Neuronal stem cell (in vitro differentiated cells): ENCODE measurements around the gene KPNA6.

Experiments used
- DNase-seq: peaks from one replicate; pipeline ENCODE4 v3.0.0-alpha.2; 2013; ENCODE audit warnings: low spot score
- H2AFZ ChIP-seq: one replicate; pipeline ENCODE4 v1.6.1; 2013; ENCODE audit warnings: mild to moderate bottlenecking, low read length, inconsistent platforms
- H2AK5ac ChIP-seq: 2 replicates; pipeline ENCODE4 v1.6.1; 2013; ENCODE audit warnings: low read depth, mild to moderate bottlenecking, inconsistent platforms, low read length, moderate library complexity, mixed read lengths
- H2BK120ac ChIP-seq: 2 replicates; pipeline ENCODE4 v1.6.1; 2013; ENCODE audit warnings: low read depth, mild to moderate bottlenecking, inconsistent platforms, low read length, moderate library complexity, mixed read lengths
- H2BK12ac ChIP-seq: one replicate; pipeline ENCODE4 v1.6.1; 2013; ENCODE audit warnings: low read length, inconsistent platforms
- H2BK15ac ChIP-seq: 2 replicates; pipeline ENCODE4 v1.6.1; 2013; ENCODE audit warnings: mild to moderate bottlenecking, low read length, inconsistent platforms, mixed read lengths
- H2BK5ac ChIP-seq: one replicate; pipeline ENCODE4 v1.6.1; 2013; ENCODE audit warnings: inconsistent platforms, mild to moderate bottlenecking, low read length, moderate library complexity
- H3K14ac ChIP-seq: one replicate; pipeline ENCODE4 v1.6.1; 2013; ENCODE audit warnings: low read length, inconsistent platforms
- H3K18ac ChIP-seq: 2 replicates; pipeline ENCODE4 v1.6.1; 2013; ENCODE audit warnings: low read length, inconsistent platforms
- H3K23ac ChIP-seq: 2 replicates; pipeline ENCODE4 v1.6.1; 2013; ENCODE audit warnings: low read depth, mild to moderate bottlenecking, mixed read lengths, low read length, inconsistent platforms; ENCODE audit not compliant: poor library complexity
- H3K27ac ChIP-seq: replicated peaks from 3 replicates; pipeline ENCODE4 v1.5.1; 2013; ENCODE audit warnings: low read length, inconsistent platforms
- H3K27me3 ChIP-seq, 3 experiments: 2 replicates each; pipeline ENCODE4 v1.6.1; 2013; ENCODE audit warnings: low read length in 3 of 3, mild to moderate bottlenecking in 2 of 3, inconsistent platforms in 1 of 3, low read depth in 1 of 3, mixed read lengths in 1 of 3, moderate library complexity in 1 of 3; ENCODE audit not compliant: control insufficient read depth in 3 of 3, insufficient read depth in 3 of 3
- H3K36me3 ChIP-seq, 2 donors: replicated peaks in 1 of 2; 2 replicates each; pipeline ENCODE4 v1.6.1; 2013; ENCODE audit warnings: low read length in 2 of 2; ENCODE audit not compliant: control insufficient read depth in 2 of 2, insufficient read depth in 2 of 2
- H3K4ac ChIP-seq: 2 replicates; pipeline ENCODE4 v1.6.1; 2013; ENCODE audit warnings: inconsistent platforms, mild to moderate bottlenecking, low read length, moderate library complexity
- H3K4me1 ChIP-seq, 2 donors: 1 replicate in 1 of 2; 2 replicates in 1 of 2; pipeline ENCODE4 v1.6.1; 2013; ENCODE audit warnings: low read length in 2 of 2, low read depth in 1 of 2; ENCODE audit not compliant: control insufficient read depth in 2 of 2, insufficient read depth in 1 of 2
- H3K4me2 ChIP-seq: one replicate; pipeline ENCODE4 v1.6.1; 2013; ENCODE audit warnings: mild to moderate bottlenecking, low read length, inconsistent platforms; ENCODE audit not compliant: insufficient read depth, poor library complexity, severe bottlenecking
- H3K4me3 ChIP-seq, 2 donors: 2 replicates each; pipeline ENCODE4 v1.5.1; 2013; ENCODE audit warnings: low read length in 2 of 2, mild to moderate bottlenecking in 2 of 2, inconsistent platforms in 1 of 2, moderate library complexity in 1 of 2
- H3K79me1 ChIP-seq: one replicate; pipeline ENCODE4 v1.6.1; 2013; ENCODE audit warnings: low read depth, mild to moderate bottlenecking, inconsistent platforms, low read length, moderate library complexity
- H3K9ac ChIP-seq: one replicate; pipeline ENCODE4 v1.6.1; 2013; ENCODE audit warnings: mild to moderate bottlenecking, low read depth, low read length, inconsistent platforms; ENCODE audit not compliant: poor library complexity
- H3K9me3 ChIP-seq, 2 donors: replicated peaks in 1 of 2; 2 replicates each; pipeline versions ENCODE3 to v1.6.1; 2013; ENCODE audit warnings: low read length in 2 of 2, mild to moderate bottlenecking in 2 of 2, inconsistent platforms in 1 of 2, low read depth in 1 of 2, mixed read lengths in 1 of 2, moderate library complexity in 1 of 2; ENCODE audit not compliant: control insufficient read depth in 2 of 2, insufficient read depth in 1 of 2
- H4K8ac ChIP-seq: one replicate; pipeline ENCODE4 v1.6.1; 2013; ENCODE audit warnings: low read depth, mild to moderate bottlenecking, inconsistent platforms, low read length, moderate library complexity
- H4K91ac ChIP-seq: one replicate; pipeline ENCODE4 v1.6.1; 2013; ENCODE audit warnings: low read length, low read depth, mild to moderate bottlenecking, inconsistent platforms; ENCODE audit not compliant: poor library complexity
- WGBS, 2 donors: extraction: QIAGEN DNeasy Blood & Tissue Kit; methylation state at CpG; one replicate each; pipeline ENCODE4 v1.1.7; 2013; ENCODE audit warnings: missing lambda C conversion rate in 2 of 2, mixed read lengths in 1 of 2; ENCODE audit not compliant: insufficient read length in 2 of 2, insufficient replicate concordance in 1 of 2; ENCODE audit errors: extremely low coverage in 2 of 2; 5-methylcytosine and 5-hydroxymethylcytosine counted together

The KPNA6 gene

GRCh38 chr1:32192220-32192948 lies 84.5 kb downstream of the KPNA6 start:
- Histone ChIP-seq H3K4me1 (no peaks in the 10 kb centered on the region), H3K18ac (no peak overlapping the region), H2BK15ac (no peak overlapping the region), H3K4ac (no peak overlapping the region), H3K9ac (no peak overlapping the region), H3K27ac (no peak overlapping the region), H3K4me2 (no peak overlapping the region), H3K27me3 (no peaks in the 10 kb centered on the region), H3K36me3 (peaks cover 82 to 99% of the 10 kb centered on the region in 2 donors), H3K14ac (no peak overlapping the region), H2BK5ac (no peak overlapping the region), H4K91ac (no peak overlapping the region), H3K9me3 (no peaks in the 10 kb centered on the region), H2AFZ (no peak overlapping the region), H3K4me3 (no peak overlapping the region), H3K79me1 (no peaks in the 10 kb centered on the region), H2BK12ac (no peak overlapping the region), H2AK5ac (no peak overlapping the region), H4K8ac (no peak overlapping the region), H2BK120ac (no peak overlapping the region), H3K23ac (no peak overlapping the region)
- no peak for DNase-seq
- no CpG with 5 or more reads among the region's 8 CpGs for WGBS, 2 donors

GRCh38 chr1:32194984-32195383 lies 87.1 kb downstream of the KPNA6 start:
- no peak overlapping the region for H3K14ac ChIP-seq
- H3K9me3 ChIP-seq, result no peaks in the 10 kb centered on the region
- no peak for DNase-seq
- no peak overlapping the region for H4K8ac ChIP-seq
- no peak overlapping the region for H3K4ac ChIP-seq
- no peak overlapping the region for H2AFZ ChIP-seq
- no peak overlapping the region for H2BK5ac ChIP-seq
- H2BK120ac ChIP-seq, result no peak overlapping the region
- H3K4me3 ChIP-seq, result no peak overlapping the region
- no peaks in the 10 kb centered on the region for H3K27me3 ChIP-seq
- no peak overlapping the region for H3K27ac ChIP-seq
- no peaks in the 10 kb centered on the region for H3K79me1 ChIP-seq
- H3K4me1 ChIP-seq, result peaks cover 15 to 16% of the 10 kb centered on the region in 2 donors
- H4K91ac ChIP-seq, result no peak overlapping the region
- H2AK5ac ChIP-seq, result no peak overlapping the region
- H3K23ac ChIP-seq, result no peak overlapping the region
- H3K36me3 ChIP-seq, result peaks cover 66 to 88% of the 10 kb centered on the region in 2 donors
- H3K4me2 ChIP-seq, result no peak overlapping the region
- WGBS, 2 donors, result no CpG with 5 or more reads among the region's 6 CpGs
- H2BK12ac ChIP-seq, result no peak overlapping the region
- no peak overlapping the region for H3K9ac ChIP-seq
- H3K18ac ChIP-seq, result no peak overlapping the region
- no peak overlapping the region for H2BK15ac ChIP-seq

GRCh38 chr1:32195531-32195930 lies 87.7 kb downstream of the KPNA6 start:
- H2BK5ac ChIP-seq, result no peak overlapping the region
- H3K4ac ChIP-seq, result no peak overlapping the region
- no CpG with 5 or more reads among the region's 3 CpGs for WGBS, 2 donors
- no peak overlapping the region for H2BK15ac ChIP-seq
- H3K27ac ChIP-seq, result no peak overlapping the region
- no peak overlapping the region for H3K4me3 ChIP-seq
- H2BK120ac ChIP-seq, result no peak overlapping the region
- no peaks in the 10 kb centered on the region for H3K27me3 ChIP-seq
- H3K4me1 ChIP-seq, result peaks cover 16 to 17% of the 10 kb centered on the region in 2 donors
- no peak overlapping the region for H3K18ac ChIP-seq
- no peak overlapping the region for H3K23ac ChIP-seq
- no peak overlapping the region for H3K9ac ChIP-seq
- H3K4me2 ChIP-seq, result no peak overlapping the region
- H4K8ac ChIP-seq, result no peak overlapping the region
- H3K36me3 ChIP-seq, result peaks cover 61 to 82% of the 10 kb centered on the region in 2 donors
- H3K14ac ChIP-seq, result no peak overlapping the region
- H3K79me1 ChIP-seq, result no peaks in the 10 kb centered on the region
- H3K9me3 ChIP-seq, result no peaks in the 10 kb centered on the region
- H2AFZ ChIP-seq, result no peak overlapping the region
- no peak overlapping the region for H2BK12ac ChIP-seq
- no peak overlapping the region for H4K91ac ChIP-seq
- no peak for DNase-seq
- H2AK5ac ChIP-seq, result no peak overlapping the region

GRCh38 chr1:32195972-32196823 lies 88.3 kb downstream of the KPNA6 start:
- H3K27me3 ChIP-seq, result no peaks in the 10 kb centered on the region
- H4K8ac ChIP-seq, result no peak overlapping the region
- no peak overlapping the region for H3K18ac ChIP-seq
- no peak overlapping the region for H2BK12ac ChIP-seq
- H3K4me3 ChIP-seq, result no peak overlapping the region
- no peak overlapping the region for H2AFZ ChIP-seq
- no peak overlapping the region for H2BK15ac ChIP-seq
- H3K9me3 ChIP-seq, result no peaks in the 10 kb centered on the region
- no peaks in the 10 kb centered on the region for H3K79me1 ChIP-seq
- H4K91ac ChIP-seq, result no peak overlapping the region
- H2AK5ac ChIP-seq, result no peak overlapping the region
- no peak for DNase-seq
- no peak overlapping the region for H3K23ac ChIP-seq
- no peak overlapping the region for H2BK120ac ChIP-seq
- H3K14ac ChIP-seq, result no peak overlapping the region
- peaks cover 58 to 76% of the 10 kb centered on the region in 2 donors for H3K36me3 ChIP-seq
- no peak overlapping the region for H3K27ac ChIP-seq
- H3K4me2 ChIP-seq, result no peak overlapping the region
- H3K9ac ChIP-seq, result no peak overlapping the region
- no peak overlapping the region for H2BK5ac ChIP-seq
- H3K4ac ChIP-seq, result no peak overlapping the region
- peaks cover 16 to 19% of the 10 kb centered on the region in 2 donors for H3K4me1 ChIP-seq
